Measurements from ENCODE around the gene TENT5C.

GRCh38 chr1:117671781-117672501, 66.1 kb downstream of the TENT5C start:
- TF ChIP-seq EZH2phosphoT487 (IDR thresholded peaks at IDR 0.05; ENCODE audit: borderline replicate concordance, low read length), result no peak
- TF ChIP-seq CTCF (IDR thresholded peaks at IDR 0.05; ENCODE audit: low read depth, low read length, poor library complexity, severe bottlenecking), result no peak

All from DOHH2 (cell line).